Hepatic stellate cell (primary cell): ENCODE results near the gene CTDSP2.
"Not testable (repeated sequence)": the region's sequence is repeated elsewhere in the genome, so short reads cannot be mapped to it uniquely, and the experiment has no call there.

Experiments used
- DNase-seq: peaks from one replicate; pipeline ENCODE4 v3.0.0; 2011; ENCODE audit warnings: low spot score

The CTDSP2 gene

GRCh38 chr12:57852620-57853500, 6.3 kb upstream of the CTDSP2 start:
- DNase-seq = no peak

- no peak for DNase-seq
These were observed 5.7 kb upstream of the CTDSP2 start for GRCh38 chr12:57852200-57852599.

- no peak for DNase-seq
These were observed 5.0 kb upstream of the CTDSP2 start for GRCh38 chr12:57851552-57851951.

GRCh38 chr12:57850854-57851430, 4.4 kb upstream of the CTDSP2 start:
- DNase-seq = no peak

GRCh38 chr12:57849447-57849846, 2.9 kb upstream of the CTDSP2 start:
- not testable (repeated sequence) for DNase-seq

- DNase-seq = no peak
These were observed 2.5 kb upstream of the CTDSP2 start for GRCh38 chr12:57849035-57849434.

- no peak for DNase-seq
These were observed 1.7 kb upstream of the CTDSP2 start for GRCh38 chr12:57848208-57848607.

- DNase-seq = no peak
These were observed 298 bp downstream of the CTDSP2 start for GRCh38 chr12:57846285-57846576.

- peak; percentile 71 for DNase-seq
These were observed 848 bp downstream of the CTDSP2 start for GRCh38 chr12:57845478-57846284.

- DNase-seq = peak; percentile 91
These were observed 1.6 kb downstream of the CTDSP2 start for GRCh38 chr12:57844709-57845477.

GRCh38 chr12:57842342-57843294, 3.9 kb downstream of the CTDSP2 start:
- DNase-seq = no peak

- DNase-seq = no peak
These were observed 5.1 kb downstream of the CTDSP2 start for GRCh38 chr12:57841445-57841844.

GRCh38 chr12:57840726-57841125, 5.8 kb downstream of the CTDSP2 start:
- no peak for DNase-seq

- no peak for DNase-seq
These were observed 6.5 kb downstream of the CTDSP2 start for GRCh38 chr12:57839996-57840395.

GRCh38 chr12:57838594-57839302, 7.8 kb downstream of the CTDSP2 start:
- DNase-seq = no peak

GRCh38 chr12:57837864-57838562, 8.5 kb downstream of the CTDSP2 start:
- DNase-seq = peak; percentile 63

- peak; percentile 90 for DNase-seq
These were observed 9.8 kb downstream of the CTDSP2 start for GRCh38 chr12:57836442-57837375.
